PC-3 (cell line): Measurements from ENCODE around the gene AK8. TPM values are rescaled to one million over a fixed set of nuclear protein-coding genes. Genes with fewer than 3 reads are reported as not detected.

Experiments
- ATAC-seq: fragments of 200-7000 bp; cut with Tn5 transposase; 2 replicates; pipeline ENCODE4 v1.9.1; 2020; ENCODE audit warnings: mild to moderate bottlenecking, moderate library complexity
- BruUV-seq: library from RNA; stranded (reverse); fragments of 400-500 nt; replicated peaks from 2 replicates; lab custom pipeline; 2021; lab: Mats Ljungman, UMichigan
- CTCF ChIA-PET: fragments of 300-600 bp; sonication (Branson Sonifier 250); formaldehyde crosslinking; loops from one replicate; lab custom pipeline; 2022; ENCODE audit warnings: antibody characterized with exemption; lab: Charles Lee
- POLR2A ChIA-PET: fragments of 300-600 bp; sonication (Branson Sonifier 250); formaldehyde crosslinking; loops from one replicate; lab custom pipeline; 2022; ENCODE audit warnings: antibody characterized with exemption; ENCODE audit not compliant: unreplicated experiment; lab: Charles Lee
- DNase-seq: peaks from one replicate; pipeline ENCODE4 v3.0.0-alpha.2; 2015
- H2AFZ ChIP-seq: fragments of 300-600 bp; sonication (generic); 2 replicates; pipeline ENCODE4 v1.6.0; 2016; ENCODE audit warnings: antibody characterized with exemption, low read length
- H3F3A ChIP-seq: fragments of 300-600 bp; sonication (generic); one replicate; pipeline ENCODE4 v1.6.0; 2017; ENCODE audit warnings: antibody characterized with exemption, low read length, control low read depth, mild to moderate bottlenecking; ENCODE audit not compliant: unreplicated experiment
- H3K27ac ChIP-seq: fragments of 300-600 bp; sonication (generic); 2 replicates; pipeline ENCODE4 v1.5.1; 2016; ENCODE audit warnings: mild to moderate bottlenecking, low read length
- H3K27me3 ChIP-seq: fragments of 300-600 bp; sonication (generic); 2 replicates; pipeline ENCODE4 v1.6.1; 2016; ENCODE audit warnings: low read length, mixed read lengths
- H3K36me3 ChIP-seq: fragments of 300-600 bp; sonication (generic); 2 replicates; pipeline ENCODE4 v1.6.1; 2016; ENCODE audit warnings: low read depth, mixed run types, low read length, mixed read lengths
- H3K4me1 ChIP-seq: fragments of 300-600 bp; sonication (generic); 2 replicates; pipeline ENCODE4 v1.5.1; 2016; ENCODE audit warnings: low read length; ENCODE audit not compliant: insufficient read depth
- H3K4me2 ChIP-seq: fragments of 300-600 bp; sonication (generic); 2 replicates; pipeline ENCODE4 v1.6.0; 2016; ENCODE audit warnings: low read length
- H3K4me3 ChIP-seq: fragments of 300-600 bp; sonication (generic); 2 replicates; pipeline ENCODE4 v1.5.1; 2016; ENCODE audit warnings: mild to moderate bottlenecking, low read length, mixed read lengths
- H3K79me2 ChIP-seq: fragments of 300-600 bp; sonication (generic); 2 replicates; pipeline ENCODE4 v1.6.1; 2017; ENCODE audit warnings: low read length, mixed read lengths
- H3K9ac ChIP-seq: fragments of 300-600 bp; sonication (generic); 2 replicates; pipeline ENCODE4 v1.6.0; 2016; ENCODE audit warnings: mild to moderate bottlenecking, low read length
- H3K9me2 ChIP-seq: fragments of 300-600 bp; sonication (generic); replicated peaks from 2 replicates; pipeline ENCODE4 v1.6.1; 2016; ENCODE audit warnings: mixed run types, low read length, mixed read lengths
- H3K9me3 ChIP-seq: fragments of 300-600 bp; sonication (generic); 2 replicates; pipeline ENCODE4 v1.6.1; 2016; ENCODE audit warnings: low read length, mixed read lengths
- H4K20me1 ChIP-seq: fragments of 300-600 bp; sonication (generic); 2 replicates; pipeline ENCODE4 v1.6.1; 2016; ENCODE audit warnings: low read length, mixed read lengths
- CTCF ChIP-seq: fragments of 300-600 bp; sonication (generic); conservative IDR thresholded peaks from 2 replicates; pipeline ENCODE4 v1.5.1; 2017; ENCODE audit warnings: antibody characterized with exemption, low read depth, mild to moderate bottlenecking, low read length
- EZH2 ChIP-seq: fragments of 300-600 bp; sonication (generic); IDR thresholded peaks from one replicate; pipeline ENCODE4 v1.6.1; 2017; ENCODE audit warnings: antibody characterized with exemption, mild to moderate bottlenecking, low read length; ENCODE audit not compliant: unreplicated experiment
- EZH2phosphoT487 ChIP-seq: fragments of 300-600 bp; sonication (generic); IDR thresholded peaks from 2 replicates; pipeline ENCODE4 v1.6.1; 2018; ENCODE audit warnings: mild to moderate bottlenecking, antibody characterized with exemption, low read length, borderline replicate concordance
- intact Hi-C: fragments of 100-400 bp; cut with micrococcal nuclease; formaldehyde crosslinking; loops from 2 replicates; pipeline ENCODE4 v1.9.0; 2023
- total RNA-seq: library from RNA; depleted of rRNA; stranded (reverse); fragments of >200 nt; gene quantifications from 2 replicates; pipeline ENCODE4 v1.2.3, GENCODE V29; 2014

Gene AK8
- total RNA-seq, 1 experiment from 2014 or later = 0.55 TPM

- peak within 1 kb of the TSS; percentile 96 for H3K4me3 ChIP-seq
- ATAC-seq (peak; percentile 71), DNase-seq (peak; percentile 40)
- H3K9me2 ChIP-seq = no peaks in the 10 kb centered on the region
- TSS peak; percentile 69 for BruUV-seq
- H3F3A ChIP-seq = no peaks in the 10 kb centered on the region
- no peak for TF ChIP-seq EZH2phosphoT487
- no peak for TF ChIP-seq CTCF
- no peak for TF ChIP-seq EZH2
- no peaks in the 10 kb centered on the region for H3K36me3 ChIP-seq
- H3K9me3 ChIP-seq = no peaks in the 10 kb centered on the region
- H3K4me2 ChIP-seq = peak within 1 kb of the TSS; percentile 98
- peaks cover 4% of the 10 kb centered on the region; the same call in 1 of the 2 replicates for H3K4me1 ChIP-seq
- H3K79me2 ChIP-seq = no peaks in the 10 kb centered on the region
- H3K9ac ChIP-seq = peak within 1 kb of the TSS; percentile 95
- H3K27ac ChIP-seq = peak within 1 kb of the TSS; percentile 28; the same call in 1 of the 2 replicates
- peak within 1 kb of the TSS; percentile 97 for H2AFZ ChIP-seq
- no peaks in the 10 kb centered on the region for H3K27me3 ChIP-seq
- ChIA-PET CTCF (no interaction called here), POLR2A (interaction anchor here (0.6 kb wide), 2 partner anchors 66 to 84 kb away, joined by 3 to 4 read pairs; no protein-coding TSS in a partner anchor)
- intact Hi-C loops = no loop called here
- no peaks in the 10 kb centered on the region for H4K20me1 ChIP-seq
These were observed 792 bp upstream of the AK8 start, which contains the start of gene SPACA9 for GRCh38 chr9:132878695-132879456. Gene SPACA9, plus strand, starts transcription at chr9:132878898. Its CDS starts 5,050 bp downstream, at chr9:132883948.

GRCh38 chr9:132877458-132877823, 643 bp downstream of the AK8 start:
- POLR2A ChIA-PET = no interaction called here
- H3K79me2 ChIP-seq = no peaks in the 10 kb centered on the region
- H3K9ac ChIP-seq = peak overlapping the region; percentile 95; the same call in 1 of the 2 replicates
- TF ChIP-seq CTCF (no peak), EZH2 (no peak), EZH2phosphoT487 (no peak)
- no peaks in the 10 kb centered on the region for H3F3A ChIP-seq
- no peaks in the 10 kb centered on the region for H4K20me1 ChIP-seq
- BruUV-seq = no TSS peak
- ATAC-seq = no peak
- H2AFZ ChIP-seq = peak overlapping the region; percentile 97; the same call in 1 of the 2 replicates
- peak overlapping the region; percentile 96 for H3K4me3 ChIP-seq
- peaks cover 4% of the 10 kb centered on the region; the same call in 1 of the 2 replicates for H3K4me1 ChIP-seq
- no peak overlapping the region for H3K27ac ChIP-seq
- peak overlapping the region; percentile 98 for H3K4me2 ChIP-seq
- H3K27me3 ChIP-seq = no peaks in the 10 kb centered on the region
- H3K9me3 ChIP-seq = no peaks in the 10 kb centered on the region
- H3K9me2 ChIP-seq = no peaks in the 10 kb centered on the region
- intact Hi-C loops = no loop called here
- CTCF ChIA-PET = no interaction called here
- no peak for DNase-seq
- H3K36me3 ChIP-seq = no peaks in the 10 kb centered on the region

- ATAC-seq = no peak
- no peak overlapping the region for H3K27ac ChIP-seq
- H3K4me2 ChIP-seq = no peak overlapping the region
- DNase-seq = no peak
- no peak for TF ChIP-seq EZH2phosphoT487
- no peak for TF ChIP-seq CTCF
- TF ChIP-seq EZH2 = no peak
- H2AFZ ChIP-seq = no peak overlapping the region
- no peaks in the 10 kb centered on the region for H3K36me3 ChIP-seq
- H3K27me3 ChIP-seq = no peaks in the 10 kb centered on the region
- H4K20me1 ChIP-seq = no peaks in the 10 kb centered on the region
- ChIA-PET CTCF (no interaction called here), POLR2A (no interaction called here)
- H3K4me1 ChIP-seq = peaks cover 4% of the 10 kb centered on the region; the same call in 1 of the 2 replicates
- H3K79me2 ChIP-seq = no peaks in the 10 kb centered on the region
- BruUV-seq = TSS peak; percentile 28
- H3K9ac ChIP-seq = no peak overlapping the region
- intact Hi-C loops = no loop called here
- H3F3A ChIP-seq = no peaks in the 10 kb centered on the region
- no peaks in the 10 kb centered on the region for H3K9me3 ChIP-seq
- H3K4me3 ChIP-seq = no peak overlapping the region
- no peaks in the 10 kb centered on the region for H3K9me2 ChIP-seq
These were observed 1.2 kb downstream of the AK8 start for GRCh38 chr9:132876849-132877248.
